GM12874 (cell line): Measurements from ENCODE around the gene KCNS1.

Experiments used
- TF ChIP-seq, protein P1 (sequence below): IDR thresholded peaks from 2 replicates; pipeline ENCODE4 v1.5.1; 2011; ENCODE audit warnings: low read depth, mild to moderate bottlenecking, control low read depth, low read length, moderate library complexity; ENCODE audit not compliant: insufficient read depth

Gene KCNS1, protein sequence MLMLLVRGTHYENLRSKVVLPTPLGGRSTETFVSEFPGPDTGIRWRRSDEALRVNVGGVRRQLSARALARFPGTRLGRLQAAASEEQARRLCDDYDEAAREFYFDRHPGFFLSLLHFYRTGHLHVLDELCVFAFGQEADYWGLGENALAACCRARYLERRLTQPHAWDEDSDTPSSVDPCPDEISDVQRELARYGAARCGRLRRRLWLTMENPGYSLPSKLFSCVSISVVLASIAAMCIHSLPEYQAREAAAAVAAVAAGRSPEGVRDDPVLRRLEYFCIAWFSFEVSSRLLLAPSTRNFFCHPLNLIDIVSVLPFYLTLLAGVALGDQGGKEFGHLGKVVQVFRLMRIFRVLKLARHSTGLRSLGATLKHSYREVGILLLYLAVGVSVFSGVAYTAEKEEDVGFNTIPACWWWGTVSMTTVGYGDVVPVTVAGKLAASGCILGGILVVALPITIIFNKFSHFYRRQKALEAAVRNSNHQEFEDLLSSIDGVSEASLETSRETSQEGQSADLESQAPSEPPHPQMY

DNA sequence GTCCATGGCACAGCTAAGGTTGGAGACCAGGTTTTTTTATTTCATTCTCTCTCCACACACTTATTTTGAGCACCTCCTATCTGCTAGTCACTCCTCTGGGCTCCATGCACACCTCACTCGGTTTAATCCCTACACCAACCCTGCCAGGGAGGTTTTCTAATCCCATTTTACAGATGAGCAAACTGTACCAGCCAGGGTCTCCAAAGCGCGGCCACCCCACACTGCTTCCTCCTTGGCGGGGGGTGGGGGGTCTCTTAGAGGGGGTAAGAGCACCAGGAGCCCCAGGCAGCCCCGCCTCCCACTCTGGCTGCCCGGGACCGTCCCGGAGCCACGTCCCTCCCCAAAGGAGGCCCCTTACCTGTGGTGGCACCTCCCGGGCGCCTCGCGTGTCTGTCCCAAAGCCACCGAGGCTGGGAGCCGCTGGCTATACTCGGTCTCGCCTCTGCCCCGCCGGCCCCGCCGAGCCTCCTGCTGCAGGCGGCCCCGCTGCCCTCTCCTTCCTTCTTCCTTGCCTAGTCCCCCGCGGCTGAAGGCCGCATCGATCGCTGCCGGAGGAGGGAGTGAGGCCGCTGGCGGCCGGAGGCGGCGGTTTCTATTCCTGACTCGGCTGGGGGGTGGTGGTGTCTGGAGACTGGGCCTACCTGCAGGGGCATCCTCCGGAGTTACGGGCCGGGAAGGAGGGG is at the start of gene KCNS1:
Gene KCNS1, minus strand, starts transcription at position 565 of the 683 bp plus-strand sequence. CDS start 1,891 bp downstream, outside the sequence.
- TF ChIP-seq, protein P1, sequence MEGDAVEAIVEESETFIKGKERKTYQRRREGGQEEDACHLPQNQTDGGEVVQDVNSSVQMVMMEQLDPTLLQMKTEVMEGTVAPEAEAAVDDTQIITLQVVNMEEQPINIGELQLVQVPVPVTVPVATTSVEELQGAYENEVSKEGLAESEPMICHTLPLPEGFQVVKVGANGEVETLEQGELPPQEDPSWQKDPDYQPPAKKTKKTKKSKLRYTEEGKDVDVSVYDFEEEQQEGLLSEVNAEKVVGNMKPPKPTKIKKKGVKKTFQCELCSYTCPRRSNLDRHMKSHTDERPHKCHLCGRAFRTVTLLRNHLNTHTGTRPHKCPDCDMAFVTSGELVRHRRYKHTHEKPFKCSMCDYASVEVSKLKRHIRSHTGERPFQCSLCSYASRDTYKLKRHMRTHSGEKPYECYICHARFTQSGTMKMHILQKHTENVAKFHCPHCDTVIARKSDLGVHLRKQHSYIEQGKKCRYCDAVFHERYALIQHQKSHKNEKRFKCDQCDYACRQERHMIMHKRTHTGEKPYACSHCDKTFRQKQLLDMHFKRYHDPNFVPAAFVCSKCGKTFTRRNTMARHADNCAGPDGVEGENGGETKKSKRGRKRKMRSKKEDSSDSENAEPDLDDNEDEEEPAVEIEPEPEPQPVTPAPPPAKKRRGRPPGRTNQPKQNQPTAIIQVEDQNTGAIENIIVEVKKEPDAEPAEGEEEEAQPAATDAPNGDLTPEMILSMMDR, result no peak

DNA sequence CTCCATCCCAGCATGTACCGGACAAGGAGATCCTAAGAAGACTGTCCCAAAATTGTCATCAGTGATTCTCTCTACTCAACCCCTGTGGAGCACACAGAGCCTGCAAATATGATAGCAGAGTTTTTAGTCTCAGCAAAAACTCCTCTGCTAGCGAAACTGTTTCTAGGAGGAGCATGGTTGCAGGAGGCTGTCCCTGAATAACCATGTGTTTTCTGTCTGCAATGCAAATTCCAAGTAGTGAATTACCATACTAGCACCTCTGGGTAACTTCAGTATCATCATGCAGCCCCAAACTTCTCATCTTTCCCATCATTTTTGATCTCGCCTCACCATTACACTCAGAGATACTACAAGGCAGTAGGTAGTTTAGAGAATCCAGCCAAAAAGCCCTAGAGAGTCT is 48.1 kb upstream of the KCNS1 start:
- TF ChIP-seq, protein P1, result no peak

DNA sequence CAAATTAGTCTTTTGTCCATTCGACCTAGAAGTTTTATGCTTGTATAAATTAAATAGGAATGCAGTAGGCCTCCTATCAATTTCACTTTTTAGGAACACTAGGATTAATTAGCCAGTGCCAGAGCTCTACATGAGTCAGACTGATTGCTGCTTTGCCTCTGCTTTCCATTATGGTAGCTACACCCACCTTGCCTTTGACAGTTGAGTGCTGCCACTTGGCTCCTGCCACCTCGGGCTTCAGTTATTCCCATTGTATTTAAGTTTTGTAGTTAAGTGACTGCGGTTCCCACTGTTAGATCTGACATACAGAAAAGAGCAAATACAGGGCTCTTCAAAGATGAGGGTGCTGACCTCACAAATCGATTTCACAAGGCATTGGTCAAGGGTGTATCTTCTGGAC is 39.9 kb upstream of the KCNS1 start:
- TF ChIP-seq, protein P1, result no peak

DNA sequence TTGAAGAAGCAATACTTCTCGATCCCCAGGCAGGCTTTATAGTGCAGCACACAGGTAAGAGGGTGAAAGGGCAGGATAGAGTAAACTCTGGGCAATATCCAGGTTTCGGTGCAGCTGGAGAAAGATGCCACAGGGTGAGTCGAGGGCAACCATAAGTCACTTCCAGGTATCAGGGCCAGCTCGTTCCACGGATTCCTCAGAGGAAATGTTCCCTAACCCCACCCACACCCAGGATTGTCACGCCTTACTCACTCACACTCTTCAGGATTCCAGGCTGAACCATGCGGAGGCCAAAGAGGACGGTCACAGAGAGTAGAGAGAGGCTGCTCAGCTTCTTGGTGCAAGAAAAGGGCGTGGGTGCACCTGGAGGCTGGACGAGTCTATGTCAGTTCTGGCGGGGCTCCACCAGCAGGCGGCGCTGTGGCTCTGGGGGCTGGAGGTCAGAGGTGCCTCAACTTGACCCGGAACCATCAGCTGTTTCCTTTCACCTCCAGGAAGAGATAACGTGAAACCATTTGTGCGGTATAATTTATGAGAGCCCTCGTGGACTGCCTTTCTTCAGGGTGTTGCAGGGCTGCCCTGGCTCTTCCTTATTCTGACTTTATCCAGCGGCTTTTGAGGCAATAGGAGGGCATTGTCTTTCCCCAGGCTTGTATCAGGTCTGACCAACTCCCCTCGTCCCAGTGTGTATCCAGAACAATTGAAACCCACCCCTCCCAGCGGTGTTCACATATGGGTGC is 37.8 kb upstream of the KCNS1 start:
- TF ChIP-seq, protein P1, result peak; percentile 84

DNA sequence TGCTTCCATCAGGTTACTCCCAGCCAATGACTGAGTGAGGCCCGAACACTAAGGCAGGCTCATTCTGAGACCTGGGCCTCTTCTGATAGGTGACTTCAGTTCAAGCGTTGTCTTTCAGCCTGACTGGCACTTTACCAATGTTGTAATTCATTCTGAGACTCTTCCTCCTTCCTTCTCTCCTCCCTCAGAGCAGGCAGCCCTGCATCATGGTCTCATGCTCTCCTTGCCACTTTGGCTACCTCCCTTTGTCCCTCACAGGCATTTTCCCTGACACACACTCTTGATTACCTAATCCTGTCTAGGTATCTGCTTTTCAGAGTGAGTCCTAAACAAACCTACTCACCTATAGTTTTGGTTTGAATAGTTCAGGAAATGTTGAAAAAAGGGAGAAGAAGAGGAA is 36.0 kb upstream of the KCNS1 start:
- TF ChIP-seq, protein P1, result no peak

DNA sequence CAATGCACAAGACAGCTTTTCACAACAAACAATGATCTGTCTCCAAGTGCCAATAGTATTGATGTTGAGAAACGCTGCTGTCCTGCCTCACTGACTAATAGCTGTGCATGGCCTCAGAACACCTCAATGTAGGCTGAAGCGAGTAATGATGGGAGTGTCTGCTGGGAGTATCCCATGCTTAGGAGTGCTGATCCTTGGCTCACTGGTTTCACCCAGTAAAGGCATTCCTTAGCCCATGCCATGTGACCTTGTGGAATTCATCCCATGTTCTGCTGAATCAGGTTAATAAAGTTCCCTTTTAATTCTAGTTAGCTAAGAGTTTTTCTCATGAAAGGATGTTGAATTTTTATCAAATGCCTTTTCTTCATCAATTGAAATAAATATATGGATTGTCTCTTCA is 27.2 kb upstream of the KCNS1 start:
- TF ChIP-seq, protein P1, result no peak

DNA sequence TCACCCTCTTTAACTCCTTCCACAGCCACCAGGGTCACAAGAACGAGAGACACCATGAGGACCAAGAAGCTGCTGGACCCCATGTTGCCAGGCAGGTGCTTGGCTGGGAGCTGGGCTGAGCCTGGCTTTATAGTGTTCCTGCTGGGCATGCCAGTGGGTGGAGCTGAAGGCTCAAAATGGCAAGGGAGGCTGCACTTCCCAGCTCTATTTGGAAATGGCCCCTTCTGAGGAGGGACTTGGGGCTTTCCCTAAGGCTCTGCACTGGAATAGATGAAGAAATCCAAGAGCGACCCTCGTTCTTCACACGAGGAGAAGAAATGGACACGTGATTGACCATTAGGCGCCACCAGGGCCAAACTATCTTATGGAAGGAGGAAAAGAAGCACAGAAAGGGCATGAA is 23.4 kb upstream of the KCNS1 start, which contains the start of gene WFDC12:
Gene WFDC12, minus strand, starts transcription at position 101 of the 400 bp plus-strand sequence. Its CDS starts 18 bp downstream, at position 83.
- TF ChIP-seq, protein P1, result no peak
